A549 (cell line): ENCODE measurements around the gene LELP1. TPM values are rescaled to one million over a fixed set of nuclear protein-coding genes. Genes with fewer than 3 reads are reported as not detected.
A peak's percentile ranks its signal among the peaks of the same experiment; 100 is the strongest.

ENCODE experiments used
- ATAC-seq, 2 experiments: fragments of 200-7000 bp in 1 of 2; fragments of >200 bp in 1 of 2; cut with Nextera tagmentation in 1 of 2; cut with Tn5 transposase in 1 of 2; 3 replicates each; pipeline versions ENCODE4 v1.8.0 to v1.9.1; 2018 to 2020; ENCODE audit warnings: mild to moderate bottlenecking in 1 of 2, moderate library complexity in 1 of 2
- CTCF ChIA-PET: fragments of 300-600 bp; sonication (Branson Sonifier 250); formaldehyde crosslinking; extraction: SDS; loops from one replicate; lab custom pipeline; 2021; ENCODE audit warnings: antibody characterized with exemption, inconsistent platforms; lab: Yijun Ruan, JAX
- POLR2A ChIA-PET: fragments of 350-600 bp; formaldehyde crosslinking; extraction: SDS; loops from one replicate; lab custom pipeline; 2021; ENCODE audit warnings: antibody characterized with exemption, inconsistent platforms; lab: Yijun Ruan, JAX
- DNase-seq, 2 experiments: peaks; one replicate each; pipeline versions ENCODE4 v3.0.0 to v3.0.0-alpha.2; 2011 to 2016; ENCODE audit warnings: low read depth in 1 of 2, low spot score in 1 of 2
- FAIRE-seq: peaks from 2 replicates; lab custom pipeline; 2011; peaks lifted over from hg19 to GRCh38; lab: Jason Lieb, UNC
- H3K27ac ChIP-seq, 2 experiments: fragments of >200 bp; sonication (Bioruptor Twin); formaldehyde crosslinking; 3 replicates each; pipeline ENCODE4 v1.5.1; 2016 to 2017
- H3K4me1 ChIP-seq: fragments of >200 bp; sonication (Bioruptor Twin); formaldehyde crosslinking; 3 replicates; pipeline ENCODE4 v1.6.1; 2016
- H3K4me2 ChIP-seq: fragments of >200 bp; sonication (Bioruptor Twin); formaldehyde crosslinking; 3 replicates; pipeline ENCODE4 v1.6.1; 2016
- H3K4me3 ChIP-seq: fragments of >200 bp; sonication (Bioruptor Twin); formaldehyde crosslinking; 3 replicates; pipeline ENCODE4 v1.5.1; 2016
- H3K9me3 ChIP-seq: fragments of >200 bp; sonication (Bioruptor Twin); formaldehyde crosslinking; 3 replicates; pipeline ENCODE4 v1.6.1; 2016
- ATOH8 ChIP-seq: fragments of 250-450 bp; sonication (Bioruptor Pico); IDR thresholded peaks from 2 replicates; pipeline ENCODE4 v1.5.0; 2020; ENCODE audit warnings: low read depth, mild to moderate bottlenecking, moderate library complexity
- CEBPB ChIP-seq, 2 experiments: fragments of >200 bp in 1 of 2; sonication (Bioruptor Twin) in 1 of 2; formaldehyde crosslinking in 1 of 2; IDR thresholded peaks; 2 replicates each; pipeline ENCODE4 v1.6.1; 2012 to 2016
- CHD4 ChIP-seq: fragments of 200-600 bp; sonication (generic); IDR thresholded peaks from 2 replicates; pipeline ENCODE4 v1.6.1; 2016; ENCODE audit warnings: antibody characterized with exemption, mild to moderate bottlenecking, borderline replicate concordance
- CTCF ChIP-seq: fragments of >200 bp; sonication (Bioruptor Twin); formaldehyde crosslinking; IDR thresholded peaks from 3 replicates; pipeline ENCODE4 v1.5.1; 2016
- E2F6 ChIP-seq: IDR thresholded peaks from 2 replicates; pipeline ENCODE4 v1.6.1; 2012; ENCODE audit warnings: low read depth, borderline replicate concordance
- EHMT2 ChIP-seq: fragments of 200-600 bp; sonication (generic); IDR thresholded peaks from 2 replicates; pipeline ENCODE4 v1.6.1; 2016; ENCODE audit warnings: antibody characterized with exemption, low read depth, mild to moderate bottlenecking, moderate library complexity
- EP300 ChIP-seq, 2 experiments: fragments of >200 bp; sonication (Bioruptor Twin); formaldehyde crosslinking; IDR thresholded peaks; 2 replicates in 1 of 2; 3 replicates in 1 of 2; pipeline ENCODE4 v1.6.1; 2016 to 2017
- FOXS1 ChIP-seq: fragments of 250-450 bp; sonication (Bioruptor Pico); IDR thresholded peaks from 2 replicates; pipeline ENCODE4 v1.5.0; 2020; ENCODE audit warnings: mild to moderate bottlenecking, moderate library complexity
- GATA3 ChIP-seq: IDR thresholded peaks from 2 replicates; pipeline ENCODE4 v1.6.1; 2012; ENCODE audit warnings: borderline replicate concordance
- HOXA7 ChIP-seq: fragments of 250-450 bp; sonication (Bioruptor Pico); IDR thresholded peaks from 2 replicates; pipeline ENCODE4 v1.5.0; 2020; ENCODE audit warnings: mild to moderate bottlenecking, moderate library complexity
- HOXB5 ChIP-seq: fragments of 250-450 bp; sonication (Bioruptor Pico); IDR thresholded peaks from 2 replicates; pipeline ENCODE4 v1.5.0; 2020; ENCODE audit warnings: mild to moderate bottlenecking, moderate library complexity
- JUN ChIP-seq, 2 experiments: fragments of >200 bp; sonication (Bioruptor Twin); formaldehyde crosslinking; IDR thresholded peaks; 2 replicates in 1 of 2; 3 replicates in 1 of 2; pipeline ENCODE4 v1.6.1; 2016 to 2017
- KDM1A ChIP-seq: fragments of 200-600 bp; sonication (generic); IDR thresholded peaks from 2 replicates; pipeline ENCODE4 v1.6.1; 2016; ENCODE audit warnings: low read depth, mild to moderate bottlenecking
- MAFK ChIP-seq: fragments of 450-650 bp; IDR thresholded peaks from 2 replicates; pipeline ENCODE4 v1.6.1; 2014; ENCODE audit not compliant: partially characterized antibody
- NPAS2 ChIP-seq: fragments of 250-450 bp; sonication (Bioruptor Pico); IDR thresholded peaks from 2 replicates; pipeline ENCODE4 v1.8.0; 2022; ENCODE audit warnings: mild to moderate bottlenecking, moderate library complexity, borderline replicate concordance
- POLR2A ChIP-seq: IDR thresholded peaks from 2 replicates; pipeline ENCODE4 v1.6.1; 2012; ENCODE audit warnings: mild to moderate bottlenecking, low read length
- POLR2AphosphoS2 ChIP-seq: conservative IDR thresholded peaks from 2 replicates; pipeline ENCODE4 v1.6.1; 2012; ENCODE audit warnings: low read length, improper control_type of control experiment, inconsistent platforms
- RAD21 ChIP-seq, 2 experiments: fragments of >200 bp in 1 of 2; sonication (Bioruptor Twin) in 1 of 2; formaldehyde crosslinking in 1 of 2; IDR thresholded peaks in 1 of 2; conservative IDR thresholded peaks in 1 of 2; 2 replicates in 1 of 2; 3 replicates in 1 of 2; pipeline ENCODE4 v1.6.1; 2012 to 2018; ENCODE audit warnings: inconsistent platforms in 1 of 2
- RARB ChIP-seq: fragments of 250-450 bp; sonication (Bioruptor Pico); IDR thresholded peaks from 2 replicates; pipeline ENCODE4 v1.8.0; 2021; ENCODE audit warnings: mild to moderate bottlenecking, moderate library complexity
- RCOR1 ChIP-seq: fragments of 150-350 bp; IDR thresholded peaks from 2 replicates; pipeline ENCODE4 v1.6.1; 2014; ENCODE audit warnings: antibody characterized with exemption, low read length, low read depth
- REST ChIP-seq: fragments of 200-600 bp; sonication (generic); IDR thresholded peaks from 2 replicates; pipeline ENCODE4 v1.6.1; 2016; ENCODE audit warnings: antibody characterized with exemption, mild to moderate bottlenecking, moderate library complexity
- RNF2 ChIP-seq: fragments of 200-600 bp; sonication (generic); IDR thresholded peaks from 2 replicates; pipeline ENCODE4 v1.6.1; 2016; ENCODE audit warnings: low read depth, mild to moderate bottlenecking, antibody characterized with exemption, moderate library complexity, borderline replicate concordance
- SMC3 ChIP-seq: fragments of >200 bp; sonication (Bioruptor Twin); formaldehyde crosslinking; IDR thresholded peaks from 3 replicates; pipeline ENCODE4 v1.6.1; 2018; ENCODE audit warnings: inconsistent platforms
- TP53 ChIP-seq: fragments of 250-450 bp; sonication (Bioruptor Pico); IDR thresholded peaks from 2 replicates; pipeline ENCODE4 v1.5.0; 2021; ENCODE audit warnings: mild to moderate bottlenecking, moderate library complexity
- ZC3H11A ChIP-seq: fragments of 450-650 bp; IDR thresholded peaks from 2 replicates; pipeline ENCODE4 v1.6.1; 2014; ENCODE audit warnings: antibody characterized with exemption, mild to moderate bottlenecking
- ZFP36 ChIP-seq: fragments of 450-650 bp; IDR thresholded peaks from 2 replicates; pipeline ENCODE4 v1.6.1; 2014; ENCODE audit warnings: borderline replicate concordance; ENCODE audit not compliant: partially characterized antibody
- ZNF302 ChIP-seq: fragments of 250-450 bp; sonication (Bioruptor Pico); IDR thresholded peaks from 2 replicates; pipeline ENCODE4 v1.9.0; 2021; ENCODE audit warnings: inconsistent platforms, mild to moderate bottlenecking, moderate library complexity
- WGBS: methylation state at CpG from one replicate; pipeline ENCODE4 v1.1.6; 2017; ENCODE audit errors: missing lambda C conversion rate; 5-methylcytosine and 5-hydroxymethylcytosine counted together
- polyA minus RNA-seq: library from RNA; depleted of rRNA, polyadenylated mRNA; stranded (reverse); fragments of >200 nt; gene quantifications from 2 replicates; pipeline ENCODE4 v1.2.3, GENCODE V29; 2011; rRNA and poly(A)+ RNA removed
- polyA plus RNA-seq, 4 experiments: library from polyadenylated mRNA; depleted of rRNA in 3 of 4; stranded (reverse); fragments of >200 nt; fragmentation: RNase III in 1 of 4; extraction: RNeasy Plus Mini Kit Qiagen cat#74134 plus additional on column Dnase treatment in 1 of 4; gene quantifications; 2 replicates in 3 of 4; 3 replicates in 1 of 4; pipeline ENCODE4 v1.2.3, GENCODE V29; 2011 to 2017

The LELP1 gene
- polyA plus RNA-seq (2011; rRNA removed), result not detected in 2 replicates
- polyA plus RNA-seq (2012; cell fraction: cytosol; rRNA removed), result not detected in 2 replicates
- polyA plus RNA-seq (2012; cell fraction: nucleus; rRNA removed), result not detected in 2 replicates
- not detected in 3 replicates for polyA plus RNA-seq (2017; fragmentation: RNase III; extraction: RNeasy Plus Mini Kit Qiagen cat#74134 plus additional on column Dnase treatment)
- polyA minus RNA-seq, result not detected in 2 replicates

GRCh38 chr1:153203130-153203529 lies at the start of gene LELP1:
LELP1 (plus strand) TSS chr1:153203430; CDS start chr1:153204708, 1,278 bp downstream.
- no peak for FAIRE-seq
- Histone ChIP-seq H3K27ac (no peak within 1 kb of the TSS), H3K4me2 (no peak within 1 kb of the TSS), H3K9me3 (no peaks in the 10 kb centered on the region), H3K4me1 (no peaks in the 10 kb centered on the region), H3K4me3 (no peak within 1 kb of the TSS)
- ChIA-PET POLR2A (no interaction called here), CTCF (no interaction called here)
- TF ChIP-seq GATA3 (no peak), FOXS1 (CRISPR knock-in tag) (no peak), ZNF302 (CRISPR knock-in tag) (no peak), CEBPB (IDR thresholded peaks at IDR 0.05) (no peak), RNF2 (no peak), KDM1A (no peak), RAD21 (conservative IDR thresholded peaks at IDR 0.05 in 1 of 2, IDR thresholded peaks at IDR 0.05 in 1 of 2) (no peak), ZFP36 (no peak), EP300 (IDR thresholded peaks at IDR 0.05) (no peak), EHMT2 (no peak), SMC3 (no peak), HOXA7 (CRISPR knock-in tag) (no peak), E2F6 (no peak), HOXB5 (CRISPR knock-in tag) (no peak), TP53 (no peak), CHD4 (no peak), MAFK (no peak)
- no peak for ATAC-seq
- 0% methylated on average over 1 of the region's 1 CpG for WGBS
- no peak for DNase-seq

- Histone ChIP-seq H3K9me3 (no peaks in the 10 kb centered on the region; the same call in 2 of the 3 replicates), H3K4me3 (no peak overlapping the region), H3K4me1 (no peaks in the 10 kb centered on the region), H3K4me2 (no peak overlapping the region), H3K27ac (no peak overlapping the region)
- 1% methylated on average over 2 of the region's 2 CpGs for WGBS
- no peak for FAIRE-seq
- no peak for ATAC-seq
- POLR2A ChIA-PET, result no interaction called here
- DNase-seq, result no peak
- TF ChIP-seq MAFK (peak; percentile 90), GATA3 (no peak), EP300 (IDR thresholded peaks at IDR 0.05) (no peak)
- CTCF ChIA-PET, result no interaction called here
Observed at GRCh38 chr1:153155541-153155940, 47.7 kb upstream of the LELP1 start.

- Histone ChIP-seq H3K4me2 (no peak overlapping the region), H3K4me1 (no peaks in the 10 kb centered on the region), H3K27ac (no peak overlapping the region), H3K4me3 (no peak overlapping the region)
- WGBS, result 15% methylated on average over 2 of the region's 2 CpGs
- no peak for TF ChIP-seq RARB (CRISPR knock-in tag)
- TF ChIP-seq POLR2A, result no peak
- TF ChIP-seq REST, result no peak
- no peak for TF ChIP-seq ATOH8 (CRISPR knock-in tag)
- no peak for TF ChIP-seq CTCF
- no peak for TF ChIP-seq ZC3H11A
- TF ChIP-seq JUN (IDR thresholded peaks at IDR 0.05), result no peak
- TF ChIP-seq POLR2AphosphoS2, result no peak
- no peak for TF ChIP-seq RCOR1
- TF ChIP-seq NPAS2 (CRISPR knock-in tag), result no peak
- TF ChIP-seq, all 56 proteins: peak for 0
- DNase-seq, result no peak
- CTCF ChIA-PET, result no interaction called here
- FAIRE-seq, result no peak
- no peaks in the 10 kb centered on the region for H3K9me3 ChIP-seq
- ATAC-seq, result no peak
- POLR2A ChIA-PET, result no interaction called here
Observed at GRCh38 chr1:153168686-153169085, 34.5 kb upstream of the LELP1 start.
